H9 (cell line): Measurements from ENCODE around the gene RARA. TPM values are rescaled to one million over a fixed set of nuclear protein-coding genes. Genes with fewer than 3 reads are reported as not detected.

Experiments
- DNase-seq: peaks from one replicate; pipeline ENCODE4 v3.0.0-alpha.2; 2017
- H2AFZ ChIP-seq: one replicate; pipeline ENCODE4 v1.6.1; 2013; ENCODE audit warnings: mild to moderate bottlenecking, low read length, control low read depth, moderate library complexity
- H2AK5ac ChIP-seq: 2 replicates; pipeline ENCODE4 v1.6.1; 2013; ENCODE audit warnings: low read length, control low read depth, mixed read lengths; ENCODE audit not compliant: insufficient read length
- H2BK120ac ChIP-seq: one replicate; pipeline ENCODE4 v1.6.1; 2013; ENCODE audit warnings: low read depth, mild to moderate bottlenecking, low read length, control low read depth, inconsistent platforms; ENCODE audit not compliant: poor library complexity, severe bottlenecking
- H2BK12ac ChIP-seq: 2 replicates; pipeline ENCODE4 v1.6.1; 2013; ENCODE audit warnings: low read length, control low read depth, mixed read lengths, low read depth; ENCODE audit not compliant: insufficient read length
- H2BK15ac ChIP-seq: 2 replicates; pipeline ENCODE4 v1.6.1; 2013; ENCODE audit warnings: low read depth, low read length, control low read depth
- H2BK20ac ChIP-seq: one replicate; pipeline ENCODE4 v1.6.1; 2013; ENCODE audit warnings: low read depth, mild to moderate bottlenecking, low read length, control low read depth, inconsistent platforms; ENCODE audit not compliant: poor library complexity, severe bottlenecking
- H2BK5ac ChIP-seq: 2 replicates; pipeline ENCODE4 v1.6.1; 2013; ENCODE audit warnings: low read length, control low read depth, mixed read lengths; ENCODE audit not compliant: insufficient read length
- H3K14ac ChIP-seq: 2 replicates; pipeline ENCODE4 v1.6.1; 2013; ENCODE audit warnings: low read length, control low read depth; ENCODE audit not compliant: insufficient read depth
- H3K18ac ChIP-seq: 2 replicates; pipeline ENCODE4 v1.6.1; 2013; ENCODE audit warnings: low read depth, mild to moderate bottlenecking, mixed read lengths, low read length, control low read depth; ENCODE audit not compliant: insufficient read length
- H3K23ac ChIP-seq: 2 replicates; pipeline ENCODE4 v1.6.1; 2013; ENCODE audit warnings: low read length, control low read depth, mixed read lengths, low read depth; ENCODE audit not compliant: insufficient read length
- H3K23me2 ChIP-seq: 2 replicates; pipeline ENCODE4 v1.6.1; 2013; ENCODE audit warnings: low read depth, mild to moderate bottlenecking, mixed read lengths, low read length, control low read depth; ENCODE audit not compliant: insufficient read length, poor library complexity, severe bottlenecking
- H3K27ac ChIP-seq: 2 replicates; pipeline ENCODE4 v1.5.1; 2013; ENCODE audit warnings: low read length, control low read depth, mixed read lengths, low read depth; ENCODE audit not compliant: insufficient read length
- H3K27me3 ChIP-seq: 2 replicates; pipeline ENCODE4 v1.6.1; 2013; ENCODE audit warnings: low read length, control low read depth, inconsistent platforms; ENCODE audit not compliant: insufficient read depth
- H3K4ac ChIP-seq: 2 replicates; pipeline ENCODE4 v1.6.1; 2013; ENCODE audit warnings: low read depth, mild to moderate bottlenecking, control low read depth, inconsistent platforms, low read length, moderate library complexity
- H3K4me1 ChIP-seq: 2 replicates; pipeline ENCODE4 v1.6.1; 2013; ENCODE audit warnings: low read length, control low read depth, inconsistent platforms; ENCODE audit not compliant: insufficient read depth
- H3K4me2 ChIP-seq: 2 replicates; pipeline ENCODE4 v1.6.1; 2013; ENCODE audit warnings: low read length, control low read depth, mixed read lengths; ENCODE audit not compliant: insufficient read length, insufficient read depth
- H3K56ac ChIP-seq: 2 replicates; pipeline ENCODE4 v1.6.1; 2013; ENCODE audit warnings: low read depth, mild to moderate bottlenecking, mixed read lengths, low read length, control low read depth; ENCODE audit not compliant: insufficient read length
- H3K79me1 ChIP-seq: 2 replicates; pipeline ENCODE4 v1.6.1; 2013; ENCODE audit warnings: low read depth, mild to moderate bottlenecking, moderate library complexity, low read length, control low read depth, inconsistent platforms; ENCODE audit not compliant: insufficient read depth, poor library complexity, severe bottlenecking
- H3K79me2 ChIP-seq: 2 replicates; pipeline ENCODE4 v1.6.1; 2013; ENCODE audit warnings: low read length, control low read depth, inconsistent platforms; ENCODE audit not compliant: insufficient read depth
- H3K9ac ChIP-seq: 2 replicates; pipeline ENCODE4 v1.6.1; 2013; ENCODE audit warnings: low read length, control low read depth, mixed read lengths; ENCODE audit not compliant: insufficient read length; ENCODE audit errors: extremely low read depth
- H3K9me3 ChIP-seq: one replicate; pipeline ENCODE4 v1.6.1; 2013; ENCODE audit warnings: low read depth, low read length, inconsistent platforms; ENCODE audit not compliant: control insufficient read depth
- H3T11ph ChIP-seq: one replicate; pipeline ENCODE4 v1.6.1; 2013; ENCODE audit warnings: mild to moderate bottlenecking, low read length, control low read depth, inconsistent platforms
- H4K20me1 ChIP-seq: one replicate; pipeline ENCODE4 v1.6.1; 2013; ENCODE audit not compliant: control insufficient read depth, insufficient read length, insufficient read depth
- H4K5ac ChIP-seq: 2 replicates; pipeline ENCODE4 v1.6.1; 2013; ENCODE audit warnings: low read depth, mild to moderate bottlenecking, mixed read lengths, low read length, control low read depth; ENCODE audit not compliant: insufficient read length
- H4K8ac ChIP-seq: replicated peaks from 2 replicates; pipeline ENCODE4 v1.6.1; 2013; ENCODE audit warnings: low read length, control low read depth, mixed read lengths, low read depth; ENCODE audit not compliant: insufficient read length
- H4K91ac ChIP-seq: 2 replicates; pipeline ENCODE4 v1.6.1; 2013; ENCODE audit warnings: low read depth, mild to moderate bottlenecking, moderate library complexity, mixed read lengths, low read length, control low read depth; ENCODE audit not compliant: insufficient read length
- H3K27ac Mint-ChIP-seq, 3 experiments: 2 replicates in 2 of 3; 3 replicates in 1 of 3; pipeline ENCODE4 v1.8.0; 2020 to 2021; ENCODE audit warnings: mixed read lengths in 3 of 3, mild to moderate bottlenecking in 1 of 3, moderate library complexity in 1 of 3
- H3K27me3 Mint-ChIP-seq: 2 replicates; pipeline ENCODE4 v1.8.0; 2021; ENCODE audit warnings: low read depth, mild to moderate bottlenecking, moderate library complexity, mixed read lengths
- H3K36me3 Mint-ChIP-seq, 3 experiments: 2 replicates in 2 of 3; 3 replicates in 1 of 3; pipeline ENCODE4 v1.8.0; 2020 to 2021; ENCODE audit warnings: low read depth in 3 of 3, mixed read lengths in 3 of 3; ENCODE audit not compliant: insufficient read depth in 1 of 3
- H3K4me1 Mint-ChIP-seq, 2 experiments: 2 replicates each; pipeline ENCODE4 v1.8.0; 2020; ENCODE audit warnings: mixed read lengths in 2 of 2
- H3K4me3 Mint-ChIP-seq, 2 experiments: 2 replicates in 1 of 2; 3 replicates in 1 of 2; pipeline ENCODE4 v1.8.0; 2020 to 2021; ENCODE audit warnings: mild to moderate bottlenecking in 2 of 2, mixed read lengths in 2 of 2, moderate library complexity in 1 of 2
- H3K9me3 Mint-ChIP-seq, 2 experiments: 2 replicates in 1 of 2; 3 replicates in 1 of 2; pipeline ENCODE4 v1.8.0; 2020; ENCODE audit warnings: mild to moderate bottlenecking in 2 of 2, mixed read lengths in 2 of 2, moderate library complexity in 1 of 2
- CTCF ChIP-seq: fragments of 200-600 bp; sonication (generic); conservative IDR thresholded peaks from 3 replicates; pipeline ENCODE4 v1.8.0; 2021; ENCODE audit warnings: antibody characterized with exemption, mild to moderate bottlenecking
- WGBS: extraction: QIAGEN DNeasy Blood & Tissue Kit; methylation state at CpG from one replicate; pipeline ENCODE4 v1.1.7; 2013; ENCODE audit warnings: missing lambda C conversion rate, low lambda C conversion rate, mixed read lengths; ENCODE audit not compliant: insufficient read length; ENCODE audit errors: extremely low coverage; 5-methylcytosine and 5-hydroxymethylcytosine counted together
- total RNA-seq: library from RNA; stranded (reverse); gene quantifications from 2 replicates; pipeline ENCODE4 v1.2.1, GENCODE V29; 2021

The RARA gene
- total RNA-seq, 1 experiment from 2014 or later, result 17.6 TPM

DNA sequence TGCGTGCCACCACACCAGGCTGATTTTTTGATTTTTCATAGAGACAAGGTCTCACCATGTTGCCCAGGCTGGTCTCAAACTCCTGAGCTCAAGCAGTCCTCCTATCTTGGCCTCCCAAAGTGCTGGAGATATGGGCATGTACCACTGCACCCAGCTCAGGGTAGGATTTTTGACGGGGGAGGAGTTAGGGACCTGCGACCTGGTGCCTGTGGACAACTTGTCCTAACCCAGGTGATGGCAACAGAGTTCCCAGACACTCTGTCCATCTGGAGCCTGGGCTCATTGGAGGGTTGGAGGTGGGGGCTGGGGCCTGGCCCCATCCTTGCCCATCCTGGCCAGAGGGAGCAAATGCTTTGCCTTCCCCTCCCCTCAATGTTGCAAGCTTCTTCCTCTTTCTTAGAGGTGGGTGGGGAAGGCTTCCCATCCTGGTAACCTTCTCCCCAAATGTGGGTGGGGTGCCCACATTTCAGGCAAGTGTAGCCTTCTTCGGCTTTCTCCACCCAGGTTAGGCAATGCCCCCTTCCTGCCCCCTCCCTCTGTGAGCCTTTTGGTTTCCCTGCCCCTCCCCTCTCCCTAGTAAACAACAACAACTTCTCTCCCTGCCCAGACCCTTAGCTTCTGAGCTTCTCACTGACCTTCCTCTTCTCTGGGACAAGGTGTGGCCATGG is 24.9 kb downstream of the RARA start:
- no peak overlapping the region for H4K91ac ChIP-seq
- Mint-ChIP-seq H3K4me1 (peaks cover 13 to 29% of the 10 kb centered on the region in 2 experiments), H3K27ac (no peak overlapping the region), H3K36me3 (peaks cover 6 to 8% (median 7%) of the 10 kb centered on the region in 3 experiments; a peak in 6 of 7 replicates), H3K9me3 (no peaks in the 10 kb centered on the region), H3K4me3 (no peak overlapping the region), H3K27me3 (peaks cover 67% of the 10 kb centered on the region)
- no peak overlapping the region for H3K27ac ChIP-seq
- H3K4me2 ChIP-seq, result no peak overlapping the region
- H3K14ac ChIP-seq, result no peak overlapping the region
- H2BK5ac ChIP-seq, result no peak overlapping the region
- no peak overlapping the region for H4K5ac ChIP-seq
- H3K4ac ChIP-seq, result no peak overlapping the region
- H3K79me1 ChIP-seq, result no peaks in the 10 kb centered on the region
- peaks cover 2% of the 10 kb centered on the region; the same call in 1 of the 2 replicates for H3K4me1 ChIP-seq
- no peaks in the 10 kb centered on the region for H3K9me3 ChIP-seq
- H2BK15ac ChIP-seq, result no peak overlapping the region
- H3K79me2 ChIP-seq, result no peaks in the 10 kb centered on the region
- H2AFZ ChIP-seq, result no peak overlapping the region
- peaks cover 3% of the 10 kb centered on the region for H4K20me1 ChIP-seq
- WGBS, result no CpG with 5 or more reads among the region's 4 CpGs
- H3K23me2 ChIP-seq, result no peaks in the 10 kb centered on the region
- no peak for TF ChIP-seq CTCF
- no peak overlapping the region for H2BK20ac ChIP-seq
- H3K9ac ChIP-seq, result no peak overlapping the region
- H4K8ac ChIP-seq, result no peak overlapping the region
- DNase-seq, result no peak
- H3K56ac ChIP-seq, result no peak overlapping the region
- no peak overlapping the region for H2BK120ac ChIP-seq
- no peak overlapping the region for H2BK12ac ChIP-seq
- H2AK5ac ChIP-seq, result no peak overlapping the region
- H3K23ac ChIP-seq, result no peak overlapping the region
- H3T11ph ChIP-seq, result no peak overlapping the region
- no peak overlapping the region for H3K18ac ChIP-seq
- H3K27me3 ChIP-seq, result no peaks in the 10 kb centered on the region; the same call in 1 of the 2 replicates
